NCI-H2227 (cell line): Measurements from ENCODE around the gene MSX1.
"Not testable (repeated sequence)": the region's sequence is repeated elsewhere in the genome, so short reads cannot be mapped to it uniquely, and the experiment has no call there.

Experiments used
- DNase-seq: peaks from one replicate; lab custom pipeline; 2025; ENCODE audit not compliant: unreplicated experiment; lab: John Stamatoyannopoulos, UW

Gene MSX1

GRCh38 chr4:4859325-4859798, at the start of gene MSX1:
TSS of gene MSX1 (plus strand) at chr4:4859665. CDS start at chr4:4859900, 235 bp downstream.
- peak; percentile 89 for DNase-seq

DNA sequence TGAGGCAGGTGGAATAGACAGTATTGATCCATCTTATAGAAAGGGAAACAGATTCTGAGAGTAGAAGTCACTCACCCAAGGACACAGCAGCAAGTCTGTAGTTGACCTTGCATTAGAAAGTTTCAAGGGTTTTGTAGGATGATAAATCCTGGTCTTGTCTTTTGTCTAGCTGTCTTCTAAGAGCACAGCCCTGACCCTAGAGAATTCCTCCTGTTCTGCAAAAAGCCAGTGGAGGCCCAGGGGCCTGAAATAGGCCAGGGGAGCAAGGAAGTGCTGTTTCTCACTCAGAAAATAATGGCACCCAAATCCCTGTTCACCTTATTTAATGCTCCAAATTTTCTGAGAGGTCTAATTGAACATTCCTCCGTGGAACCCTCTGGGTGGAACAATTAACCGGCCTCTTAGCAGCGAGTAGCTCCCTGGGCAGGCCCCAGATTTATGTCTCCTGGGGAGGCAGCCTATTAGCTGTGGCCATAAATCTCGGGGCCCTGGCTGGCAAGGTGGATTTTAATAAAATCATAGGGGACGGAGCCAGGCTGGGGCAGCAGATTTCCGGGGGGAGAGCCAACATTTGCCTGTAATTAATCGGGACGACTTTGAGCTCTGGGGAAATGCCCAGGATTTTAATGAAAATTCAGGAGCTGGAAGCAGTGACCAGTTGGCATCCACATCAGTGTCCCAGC, 49.2 kb upstream of the MSX1 start:
- DNase-seq = no peak

GRCh38 chr4:4810778-4811177, 48.7 kb upstream of the MSX1 start:
- no peak for DNase-seq

- no peak for DNase-seq
These were observed 47.2 kb upstream of the MSX1 start for GRCh38 chr4:4812145-4812794.

GRCh38 chr4:4818415-4819212, 40.9 kb upstream of the MSX1 start:
- peak; percentile 52 for DNase-seq

- DNase-seq = no peak
These were observed 40.3 kb upstream of the MSX1 start for GRCh38 chr4:4819213-4819606.

DNA sequence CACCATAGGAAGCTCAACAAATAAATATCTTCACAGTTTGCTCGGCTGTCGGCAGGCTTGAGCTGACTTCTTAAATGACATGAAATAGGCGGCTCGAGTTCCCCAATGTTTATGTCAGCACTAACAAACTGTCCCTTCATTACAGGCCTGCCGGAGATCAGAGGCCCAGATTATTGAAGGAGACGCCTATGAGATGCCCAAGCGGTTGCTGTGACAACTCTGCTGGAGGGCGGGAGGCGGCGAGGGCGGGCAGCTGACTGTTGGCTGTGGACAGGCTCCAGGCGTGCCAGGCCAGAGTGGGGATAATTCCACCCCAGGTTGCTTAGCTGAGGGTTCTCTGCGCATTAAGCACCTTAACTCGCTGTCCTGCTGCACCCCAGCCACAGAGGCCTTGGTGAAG, 39.2 kb upstream of the MSX1 start:
- peak; percentile 83 for DNase-seq

GRCh38 chr4:4820739-4821138, 38.7 kb upstream of the MSX1 start:
- DNase-seq = no peak

DNA sequence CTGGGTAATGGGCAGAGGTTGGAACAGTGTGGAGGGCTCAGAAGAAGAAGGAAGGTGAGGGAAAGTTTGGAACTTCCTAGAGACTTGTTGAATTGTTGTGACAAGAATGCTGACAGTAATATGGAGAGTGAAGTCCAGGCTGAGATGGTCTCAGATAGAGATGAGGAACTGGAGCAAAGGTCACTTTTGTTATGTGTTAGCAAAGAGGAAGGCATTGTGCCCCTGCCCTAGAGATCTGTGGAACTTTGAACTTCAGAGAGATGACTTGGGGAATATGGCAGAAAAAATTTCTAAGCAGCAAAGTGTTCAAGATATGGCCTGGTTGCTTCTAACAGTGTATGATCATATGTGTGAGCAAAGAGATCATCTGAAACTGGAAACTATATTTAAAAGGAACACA, 37.9 kb upstream of the MSX1 start:
- no peak for DNase-seq

DNA sequence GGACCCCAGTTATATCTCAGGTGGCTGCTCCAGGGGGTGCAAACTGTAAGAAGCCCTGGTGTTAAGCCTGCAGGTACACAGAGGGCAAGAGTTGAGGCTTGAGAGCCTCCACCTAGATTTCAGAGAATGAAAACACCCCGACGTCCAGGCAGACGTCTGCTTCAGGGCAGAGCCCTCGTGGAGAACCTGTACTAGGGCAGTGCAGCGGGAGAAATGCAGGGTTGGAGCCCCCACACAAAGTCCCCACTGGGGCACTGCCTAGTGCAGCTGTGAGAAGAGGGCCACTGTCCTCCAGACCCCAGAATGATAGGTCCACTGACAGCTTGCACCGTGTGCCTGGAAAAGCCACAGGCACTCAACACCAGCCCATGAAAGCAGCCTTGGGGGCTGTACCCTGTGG, 37.2 kb upstream of the MSX1 start:
- DNase-seq = not testable (repeated sequence)

DNA sequence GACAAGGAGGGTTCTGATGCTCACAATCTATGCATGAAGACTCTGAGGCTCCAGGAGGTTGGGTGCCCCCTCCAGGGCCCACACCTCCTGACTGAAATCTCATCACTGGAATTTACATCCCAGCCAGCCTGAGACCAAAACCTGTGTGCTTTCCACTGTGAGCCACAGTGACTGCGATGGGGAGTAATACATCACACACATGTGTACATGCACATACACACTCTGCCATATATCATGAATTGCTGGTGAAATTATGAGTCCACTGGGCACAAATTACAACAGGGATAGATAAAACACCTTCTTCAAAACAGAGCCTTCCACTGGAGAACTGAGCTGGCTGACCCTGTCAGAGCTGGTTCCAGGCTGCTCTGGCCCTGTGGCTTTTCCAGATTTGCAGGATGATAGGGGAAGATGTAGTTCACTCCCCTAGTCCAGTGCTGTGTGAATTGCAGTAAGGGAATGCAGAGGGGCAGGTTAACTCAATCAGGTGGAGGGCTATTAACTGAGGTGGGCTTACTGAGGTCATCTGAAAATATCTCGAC, 35.8 kb upstream of the MSX1 start:
- no peak for DNase-seq

- no peak for DNase-seq
These were observed 35.2 kb upstream of the MSX1 start for GRCh38 chr4:4824232-4824631.

DNA sequence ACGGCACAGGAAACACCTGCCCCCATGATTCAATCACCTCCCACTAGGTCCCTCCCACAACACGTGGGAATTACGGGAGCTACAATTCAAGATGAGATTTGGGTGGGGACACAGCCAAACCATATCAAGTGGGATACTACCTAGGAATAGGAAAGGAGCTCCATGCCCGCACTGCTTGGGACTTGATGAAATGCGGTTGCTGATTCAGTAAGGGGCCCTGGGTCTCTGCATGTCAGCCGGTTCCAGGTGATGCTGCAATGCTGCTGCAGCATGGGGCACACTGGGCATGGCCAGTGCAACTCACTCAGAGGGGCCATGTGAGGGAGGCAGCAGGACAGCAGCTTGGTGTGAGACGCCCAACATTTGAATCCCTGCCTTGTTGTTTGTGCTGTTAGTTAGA, 34.0 kb upstream of the MSX1 start:
- no peak for DNase-seq

GRCh38 chr4:4829837-4830236, 29.6 kb upstream of the MSX1 start:
- no peak for DNase-seq

DNA sequence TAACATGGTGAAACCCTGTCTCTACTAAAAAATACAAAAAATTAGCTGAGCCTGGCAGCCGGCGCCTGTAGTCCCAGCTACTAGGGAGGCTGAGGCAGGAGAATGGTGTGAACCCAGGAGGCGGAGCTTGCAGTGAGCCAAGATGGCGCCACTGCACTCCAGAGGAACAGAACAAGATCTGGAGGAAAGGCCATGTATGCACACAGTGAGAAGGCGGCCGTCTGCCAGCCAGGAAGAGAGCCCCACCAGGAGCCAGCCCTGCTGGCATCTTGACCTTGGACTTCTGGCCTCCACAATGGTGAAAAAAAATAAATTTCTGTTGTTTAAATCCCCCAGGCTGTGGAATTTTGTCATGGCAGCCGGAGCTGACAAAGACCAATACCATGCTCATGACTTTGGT, 28.2 kb upstream of the MSX1 start:
- DNase-seq = no peak

DNA sequence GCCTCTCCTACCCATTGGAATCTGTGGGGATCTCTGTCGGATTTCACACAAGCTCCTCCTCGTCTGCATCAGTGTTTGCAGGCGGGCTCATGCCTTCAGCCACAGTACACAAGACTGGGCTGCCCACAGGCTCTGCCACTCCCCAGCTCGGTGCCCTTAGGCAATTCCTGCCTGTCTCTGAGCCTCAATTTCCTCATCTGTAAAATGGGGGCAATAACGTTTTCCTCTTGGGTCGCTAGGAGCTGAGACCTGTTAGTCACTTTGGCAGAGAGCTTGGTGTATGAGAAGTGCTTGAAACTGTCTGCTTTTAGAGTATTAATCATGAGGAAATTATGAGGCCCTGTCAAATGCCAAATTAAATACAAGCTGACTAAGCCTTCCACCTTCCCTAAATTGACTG, 27.6 kb upstream of the MSX1 start:
- no peak for DNase-seq

DNA sequence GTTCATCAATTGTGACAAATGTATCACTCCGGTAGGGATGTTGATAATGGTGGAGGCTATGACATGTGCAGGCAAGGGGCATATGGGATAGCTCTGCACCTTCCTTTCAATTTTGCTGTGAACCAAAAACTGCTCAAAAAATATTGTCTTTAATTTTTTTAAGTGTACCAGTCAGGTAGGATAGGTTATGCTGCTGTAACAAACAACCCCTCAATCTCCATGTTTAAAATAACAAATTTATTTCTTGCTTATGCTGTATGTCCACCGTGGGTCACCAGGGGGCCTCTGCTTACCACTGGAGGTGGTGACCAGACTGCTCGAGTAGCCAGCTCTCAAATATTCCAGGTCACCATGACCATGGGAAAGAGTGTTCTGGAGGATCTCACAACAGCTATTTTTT, 23.4 kb upstream of the MSX1 start:
- DNase-seq = no peak

DNA sequence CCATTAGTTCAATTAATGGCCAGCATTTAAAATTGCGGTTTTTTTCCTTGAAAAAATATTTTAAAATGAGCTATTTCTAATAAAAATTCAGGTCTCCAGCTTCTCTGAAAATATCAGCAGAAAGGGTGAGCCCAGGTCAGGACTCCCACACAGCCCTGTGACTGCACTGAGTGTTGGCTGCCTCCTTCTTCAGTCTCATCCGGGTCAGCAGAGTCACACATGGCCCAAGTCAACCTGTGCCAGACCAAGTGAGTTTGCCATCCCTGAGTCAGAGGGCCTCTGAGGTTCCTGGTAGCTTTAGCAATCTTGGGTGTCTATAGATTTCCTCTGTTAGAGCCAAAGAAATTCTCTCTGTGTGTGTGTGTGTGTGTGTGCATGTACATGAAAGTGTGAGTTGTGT, 22.1 kb upstream of the MSX1 start:
- no peak for DNase-seq

- no peak for DNase-seq
These were observed 21.2 kb upstream of the MSX1 start for GRCh38 chr4:4838051-4838935.

- no peak for DNase-seq
These were observed 20.3 kb upstream of the MSX1 start for GRCh38 chr4:4838936-4839810.
